H1 (cell line): Measurements from ENCODE around the gene CCT6B.

Source experiments
- CREB1 ChIP-seq: IDR thresholded peaks from 2 replicates; pipeline ENCODE4 v1.6.1; 2012; ENCODE audit warnings: inconsistent platforms
- RFX5 ChIP-seq: IDR thresholded peaks from 2 replicates; pipeline ENCODE4 v1.6.1; 2011; ENCODE audit warnings: low read depth, low read length, improper control_type of control experiment, borderline replicate concordance

GRCh38 chr17:35001549-35001948, 40.3 kb upstream of the CCT6B start:
- TF ChIP-seq RFX5, result no peak
- no peak for TF ChIP-seq CREB1
